ENCODE measurements around the gene GPBP1. TPM values are rescaled to one million over a fixed set of nuclear protein-coding genes. Genes with fewer than 3 reads are reported as not detected.

The GPBP1 gene
- polyA plus RNA-seq, 1 donor from 2014 or later, result 149 TPM

DNA sequence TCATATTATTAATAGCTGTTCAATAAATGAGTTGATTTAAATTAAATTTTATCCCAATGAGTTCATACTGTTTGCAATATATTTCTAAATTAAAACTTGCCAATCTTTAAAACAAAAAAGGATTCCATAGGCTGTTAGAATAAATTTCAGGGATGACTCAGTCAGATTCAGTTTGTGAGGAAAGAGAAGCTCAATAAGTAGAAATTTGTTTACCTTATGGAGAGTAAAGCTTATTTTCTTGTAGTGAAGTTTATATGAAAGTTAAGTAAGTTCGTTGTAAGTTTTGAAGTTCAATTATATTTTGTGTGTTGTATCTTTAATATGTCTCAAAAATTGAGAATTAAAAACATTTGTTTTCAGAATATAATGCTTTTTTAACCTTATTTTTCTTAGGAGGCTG, 29.0 kb downstream of the GPBP1 start:
- no peak overlapping the region for H2AFZ ChIP-seq (ENCODE audit: low read depth, low read length)
- H3K9me2 ChIP-seq (ENCODE audit: insufficient read depth, low read length), result no peaks in the 10 kb centered on the region
- no peak for TF ChIP-seq POLR2AphosphoS5 (IDR thresholded peaks at IDR 0.05)
- TF ChIP-seq, protein P1, sequence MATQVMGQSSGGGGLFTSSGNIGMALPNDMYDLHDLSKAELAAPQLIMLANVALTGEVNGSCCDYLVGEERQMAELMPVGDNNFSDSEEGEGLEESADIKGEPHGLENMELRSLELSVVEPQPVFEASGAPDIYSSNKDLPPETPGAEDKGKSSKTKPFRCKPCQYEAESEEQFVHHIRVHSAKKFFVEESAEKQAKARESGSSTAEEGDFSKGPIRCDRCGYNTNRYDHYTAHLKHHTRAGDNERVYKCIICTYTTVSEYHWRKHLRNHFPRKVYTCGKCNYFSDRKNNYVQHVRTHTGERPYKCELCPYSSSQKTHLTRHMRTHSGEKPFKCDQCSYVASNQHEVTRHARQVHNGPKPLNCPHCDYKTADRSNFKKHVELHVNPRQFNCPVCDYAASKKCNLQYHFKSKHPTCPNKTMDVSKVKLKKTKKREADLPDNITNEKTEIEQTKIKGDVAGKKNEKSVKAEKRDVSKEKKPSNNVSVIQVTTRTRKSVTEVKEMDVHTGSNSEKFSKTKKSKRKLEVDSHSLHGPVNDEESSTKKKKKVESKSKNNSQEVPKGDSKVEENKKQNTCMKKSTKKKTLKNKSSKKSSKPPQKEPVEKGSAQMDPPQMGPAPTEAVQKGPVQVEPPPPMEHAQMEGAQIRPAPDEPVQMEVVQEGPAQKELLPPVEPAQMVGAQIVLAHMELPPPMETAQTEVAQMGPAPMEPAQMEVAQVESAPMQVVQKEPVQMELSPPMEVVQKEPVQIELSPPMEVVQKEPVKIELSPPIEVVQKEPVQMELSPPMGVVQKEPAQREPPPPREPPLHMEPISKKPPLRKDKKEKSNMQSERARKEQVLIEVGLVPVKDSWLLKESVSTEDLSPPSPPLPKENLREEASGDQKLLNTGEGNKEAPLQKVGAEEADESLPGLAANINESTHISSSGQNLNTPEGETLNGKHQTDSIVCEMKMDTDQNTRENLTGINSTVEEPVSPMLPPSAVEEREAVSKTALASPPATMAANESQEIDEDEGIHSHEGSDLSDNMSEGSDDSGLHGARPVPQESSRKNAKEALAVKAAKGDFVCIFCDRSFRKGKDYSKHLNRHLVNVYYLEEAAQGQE (IDR thresholded peaks at IDR 0.05; ENCODE audit: borderline replicate concordance), result no peak
- no peak for TF ChIP-seq RAD21 (conservative IDR thresholded peaks at IDR 0.05)
- no peak for TF ChIP-seq EZH2 (IDR thresholded peaks at IDR 0.05; ENCODE audit: borderline replicate concordance, insufficient read depth, low read length, poor library complexity, severe bottlenecking)
- TF ChIP-seq SMC3 (conservative IDR thresholded peaks at IDR 0.05; ENCODE audit: poor library complexity), result no peak
- TF ChIP-seq, protein P2, sequence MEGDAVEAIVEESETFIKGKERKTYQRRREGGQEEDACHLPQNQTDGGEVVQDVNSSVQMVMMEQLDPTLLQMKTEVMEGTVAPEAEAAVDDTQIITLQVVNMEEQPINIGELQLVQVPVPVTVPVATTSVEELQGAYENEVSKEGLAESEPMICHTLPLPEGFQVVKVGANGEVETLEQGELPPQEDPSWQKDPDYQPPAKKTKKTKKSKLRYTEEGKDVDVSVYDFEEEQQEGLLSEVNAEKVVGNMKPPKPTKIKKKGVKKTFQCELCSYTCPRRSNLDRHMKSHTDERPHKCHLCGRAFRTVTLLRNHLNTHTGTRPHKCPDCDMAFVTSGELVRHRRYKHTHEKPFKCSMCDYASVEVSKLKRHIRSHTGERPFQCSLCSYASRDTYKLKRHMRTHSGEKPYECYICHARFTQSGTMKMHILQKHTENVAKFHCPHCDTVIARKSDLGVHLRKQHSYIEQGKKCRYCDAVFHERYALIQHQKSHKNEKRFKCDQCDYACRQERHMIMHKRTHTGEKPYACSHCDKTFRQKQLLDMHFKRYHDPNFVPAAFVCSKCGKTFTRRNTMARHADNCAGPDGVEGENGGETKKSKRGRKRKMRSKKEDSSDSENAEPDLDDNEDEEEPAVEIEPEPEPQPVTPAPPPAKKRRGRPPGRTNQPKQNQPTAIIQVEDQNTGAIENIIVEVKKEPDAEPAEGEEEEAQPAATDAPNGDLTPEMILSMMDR (IDR thresholded peaks at IDR 0.05; ENCODE audit: poor library complexity, severe bottlenecking), result no peak
- no peak for TF ChIP-seq MXI1 (conservative IDR thresholded peaks at IDR 0.05; ENCODE audit: poor library complexity, severe bottlenecking)
- TF ChIP-seq TAF1 (IDR thresholded peaks at IDR 0.05; ENCODE audit: low read depth), result no peak
- no peak for TF ChIP-seq EP300 (conservative IDR thresholded peaks at IDR 0.05; ENCODE audit: poor library complexity, severe bottlenecking)
- no peaks in the 10 kb centered on the region for H4K20me1 ChIP-seq (ENCODE audit: insufficient read depth)
- no peaks in the 10 kb centered on the region for H3K36me3 ChIP-seq (ENCODE audit: insufficient read depth, low read length)
- H3K4me2 ChIP-seq (ENCODE audit: low read length), result no peak overlapping the region
- H3K4me3 ChIP-seq (ENCODE audit: low read length), result no peak overlapping the region
- H3K9me3 ChIP-seq (ENCODE audit: low read length), result no peaks in the 10 kb centered on the region
- peaks cover 87% of the 10 kb centered on the region for H3K79me2 ChIP-seq (replicated peaks; ENCODE audit: insufficient read depth, low read length)
- no peak overlapping the region for H3K27ac ChIP-seq (ENCODE audit: low read length)
- no peaks in the 10 kb centered on the region for H3F3A ChIP-seq (ENCODE audit: insufficient read depth, low read length, poor library complexity, severe bottlenecking)
- no peak overlapping the region for H3K9ac ChIP-seq (ENCODE audit: low read length)
- no peaks in the 10 kb centered on the region for H3K27me3 ChIP-seq (ENCODE audit: insufficient read depth, low read depth, low read length)

DNA sequence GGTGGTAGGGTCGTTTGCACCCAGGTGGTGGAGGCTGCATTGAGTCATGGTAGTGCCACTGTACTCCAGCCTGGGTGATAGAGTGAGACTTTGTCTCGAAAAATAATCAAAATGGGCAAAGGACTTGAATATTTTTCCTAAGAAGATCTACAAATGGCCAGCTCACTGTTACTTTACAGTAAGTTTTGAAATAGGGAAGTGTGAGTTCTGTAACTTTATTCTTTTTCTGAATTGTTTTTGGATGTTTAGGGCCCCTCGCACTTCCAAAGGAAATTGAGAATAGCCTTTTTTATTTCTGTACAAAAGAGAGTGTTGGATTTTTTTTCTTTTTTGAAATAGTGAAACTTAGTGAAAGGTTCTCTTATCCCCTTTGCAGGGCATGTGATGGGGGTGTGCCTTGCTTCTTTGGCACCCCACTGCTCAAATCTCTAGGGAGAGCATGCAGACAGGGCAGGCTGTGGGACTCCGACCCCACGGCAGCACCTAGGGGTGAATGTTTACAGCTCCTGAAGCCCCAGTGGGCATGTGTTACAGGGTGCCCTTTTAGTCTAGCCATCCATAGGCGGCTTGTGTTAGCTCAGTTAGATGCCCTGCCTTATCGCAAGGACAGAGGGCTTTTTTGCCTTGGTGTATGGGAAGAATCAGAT, 33.3 kb downstream of the GPBP1 start:
- H3K27ac ChIP-seq (ENCODE audit: low read length), result no peak overlapping the region
- no peaks in the 10 kb centered on the region for H4K20me1 ChIP-seq (ENCODE audit: insufficient read depth)
- H3K9me2 ChIP-seq (ENCODE audit: insufficient read depth, low read length), result no peaks in the 10 kb centered on the region
- H3K4me2 ChIP-seq (ENCODE audit: low read length), result no peak overlapping the region
- no peaks in the 10 kb centered on the region for H3F3A ChIP-seq (ENCODE audit: insufficient read depth, low read length, poor library complexity, severe bottlenecking)
- no peaks in the 10 kb centered on the region for H3K36me3 ChIP-seq (ENCODE audit: insufficient read depth, low read length)
- no peak overlapping the region for H2AFZ ChIP-seq (ENCODE audit: low read depth, low read length)
- TF ChIP-seq POLR2AphosphoS5 (IDR thresholded peaks at IDR 0.05) (no peak), EZH2 (IDR thresholded peaks at IDR 0.05; ENCODE audit: borderline replicate concordance, insufficient read depth, low read length, poor library complexity, severe bottlenecking) (no peak), EP300 (conservative IDR thresholded peaks at IDR 0.05; ENCODE audit: poor library complexity, severe bottlenecking) (no peak), SMC3 (conservative IDR thresholded peaks at IDR 0.05; ENCODE audit: poor library complexity) (no peak), TAF1 (IDR thresholded peaks at IDR 0.05; ENCODE audit: low read depth) (no peak), RAD21 (conservative IDR thresholded peaks at IDR 0.05) (no peak), MXI1 (conservative IDR thresholded peaks at IDR 0.05; ENCODE audit: poor library complexity, severe bottlenecking) (no peak)
- TF ChIP-seq, protein P2 (IDR thresholded peaks at IDR 0.05; ENCODE audit: poor library complexity, severe bottlenecking), result no peak
- TF ChIP-seq, protein P1 (IDR thresholded peaks at IDR 0.05; ENCODE audit: borderline replicate concordance), result no peak
- H3K27me3 ChIP-seq (ENCODE audit: insufficient read depth, low read depth, low read length), result no peaks in the 10 kb centered on the region
- H3K9me3 ChIP-seq (ENCODE audit: low read length), result no peaks in the 10 kb centered on the region
- no peak overlapping the region for H3K4me3 ChIP-seq (ENCODE audit: low read length)
- no peak overlapping the region for H3K9ac ChIP-seq (ENCODE audit: low read length)
- peaks cover 89% of the 10 kb centered on the region for H3K79me2 ChIP-seq (replicated peaks; ENCODE audit: insufficient read depth, low read length)

Measured in neural cell (in vitro differentiated cells).